Natural killer cell (primary cell): Measurements from ENCODE around the gene KLC3. TPM values are rescaled to one million over a fixed set of nuclear protein-coding genes. Genes with fewer than 3 reads are reported as not detected.

Source experiments
- ATAC-seq, 3 donors: fragments of 150-1000 bp in 2 of 3; fragments of 200-7000 bp in 1 of 3; cut with Tn5 transposase; 1 replicate in 1 of 3; 2 replicates in 2 of 3; pipeline ENCODE4 v1.10.0; 2021; ENCODE audit warnings: mild to moderate bottlenecking in 2 of 3, moderate library complexity in 2 of 3
- DNase-seq, 2 donors: peaks; one replicate each; pipeline versions ENCODE4 v3.0.0 to v3.0.0-alpha.2; 2013 to 2021; ENCODE audit warnings: mixed read lengths in 1 of 2
- H3K27ac ChIP-seq: one replicate; pipeline ENCODE4 v1.5.1; 2013; ENCODE audit warnings: mild to moderate bottlenecking, low read length
- H3K27me3 ChIP-seq: one replicate; pipeline ENCODE4 v1.6.1; 2013; ENCODE audit warnings: low read length; ENCODE audit not compliant: control insufficient read depth, insufficient read depth
- H3K36me3 ChIP-seq: one replicate; pipeline ENCODE4 v1.6.1; 2013; ENCODE audit warnings: low read length; ENCODE audit not compliant: control insufficient read depth, insufficient read depth
- H3K4me1 ChIP-seq: one replicate; pipeline ENCODE4 v1.6.1; 2013; ENCODE audit warnings: low read length; ENCODE audit not compliant: control insufficient read depth, insufficient read depth
- H3K4me3 ChIP-seq: one replicate; pipeline ENCODE4 v1.5.1; 2013; ENCODE audit warnings: low read length
- H3K9me3 ChIP-seq: one replicate; pipeline ENCODE4 v1.6.1; 2013; ENCODE audit warnings: low read length; ENCODE audit not compliant: control insufficient read depth, insufficient read depth
- H3K27ac Mint-ChIP-seq, 2 donors: one replicate each; pipeline ENCODE4 v1.8.0; 2022; ENCODE audit warnings: mild to moderate bottlenecking in 2 of 2, mixed read lengths in 2 of 2, moderate library complexity in 1 of 2
- H3K27me3 Mint-ChIP-seq, 2 donors: one replicate each; pipeline ENCODE4 v1.8.0; 2022; ENCODE audit warnings: low read depth in 2 of 2, mixed read lengths in 2 of 2
- H3K36me3 Mint-ChIP-seq: one replicate; pipeline ENCODE4 v1.8.0; 2022; ENCODE audit warnings: mixed read lengths
- H3K4me1 Mint-ChIP-seq, 2 donors: one replicate each; pipeline ENCODE4 v1.8.0; 2022; ENCODE audit warnings: mixed read lengths in 2 of 2
- H3K4me3 Mint-ChIP-seq: one replicate; pipeline ENCODE4 v1.8.0; 2022; ENCODE audit warnings: mild to moderate bottlenecking, moderate library complexity, mixed read lengths
- H3K9me3 Mint-ChIP-seq, 2 donors: one replicate each; pipeline ENCODE4 v1.8.0; 2022; ENCODE audit warnings: mixed read lengths in 2 of 2
- CTCF ChIP-seq: fragments of 200-600 bp; IDR thresholded peaks from one replicate; pipeline ENCODE4 v1.8.0; 2022; ENCODE audit warnings: antibody characterized with exemption
- WGBS: methylation state at CpG from one replicate; pipeline ENCODE4 v1.1.7; 2013; ENCODE audit warnings: missing lambda C conversion rate; ENCODE audit not compliant: insufficient coverage; 5-methylcytosine and 5-hydroxymethylcytosine counted together
- intact Hi-C: fragments of 100-400 bp; cut with micrococcal nuclease; formaldehyde crosslinking; loops from one replicate; pipeline ENCODE4 v1.14.2; 2022
- total RNA-seq, 4 donors: library from RNA; stranded (reverse); fragments of 120-200 nt in 1 of 4; gene quantifications; one replicate each; pipeline versions ENCODE4 v1.2.3 to v1.2.4, GENCODE V29; 2013 to 2022

Gene KLC3
- total RNA-seq, 3 donors from 2014 or later (not counting 1 experiment from before 2014, with no cell fraction given) = not detected

- TF ChIP-seq CTCF = no peak
- DNase-seq (no peak), ATAC-seq (no peak)
- Mint-ChIP-seq H3K36me3 (peaks cover 11% of the 10 kb centered on the region), H3K4me3 (no peak overlapping the region), H3K9me3 (no peaks in the 10 kb centered on the region), H3K4me1 (no peaks in the 10 kb centered on the region), H3K27ac (no peak overlapping the region), H3K27me3 (no peaks in the 10 kb centered on the region)
- intact Hi-C loops = no loop called here
- H3K4me1 ChIP-seq = no peaks in the 10 kb centered on the region
- no peaks in the 10 kb centered on the region for H3K9me3 ChIP-seq
- H3K4me3 ChIP-seq = no peak overlapping the region
- no peaks in the 10 kb centered on the region for H3K27me3 ChIP-seq
- 98% methylated on average over 12 of the region's 12 CpGs for WGBS
- no peak overlapping the region for H3K27ac ChIP-seq
- peaks cover 21% of the 10 kb centered on the region for H3K36me3 ChIP-seq
These were observed 46.1 kb upstream of the KLC3 start for GRCh38 chr19:45294291-45295029.

GRCh38 chr19:45295873-45296272, 44.7 kb upstream of the KLC3 start:
- peaks cover 11% of the 10 kb centered on the region for H3K36me3 Mint-ChIP-seq
- Histone ChIP-seq H3K27ac (no peak overlapping the region), H3K9me3 (no peaks in the 10 kb centered on the region), H3K27me3 (no peaks in the 10 kb centered on the region), H3K4me1 (no peaks in the 10 kb centered on the region), H3K36me3 (peaks cover 13% of the 10 kb centered on the region), H3K4me3 (no peak overlapping the region)
- TF ChIP-seq CTCF = no peak
- no peak overlapping the region for H3K4me3 Mint-ChIP-seq
- no peaks in the 10 kb centered on the region for H3K9me3 Mint-ChIP-seq
- DNase-seq = no peak
- no peak overlapping the region for H3K27ac Mint-ChIP-seq
- no peaks in the 10 kb centered on the region for H3K4me1 Mint-ChIP-seq
- no peaks in the 10 kb centered on the region for H3K27me3 Mint-ChIP-seq
- intact Hi-C loops = no loop called here
- no peak for ATAC-seq

- no peak for TF ChIP-seq CTCF
- no peak overlapping the region for H3K4me3 Mint-ChIP-seq
- H3K4me1 ChIP-seq = no peaks in the 10 kb centered on the region
- H3K27me3 ChIP-seq = no peaks in the 10 kb centered on the region
- no peak overlapping the region for H3K4me3 ChIP-seq
- H3K4me1 Mint-ChIP-seq = no peaks in the 10 kb centered on the region
- H3K27me3 Mint-ChIP-seq = no peaks in the 10 kb centered on the region
- no peak overlapping the region for H3K27ac ChIP-seq
- no peaks in the 10 kb centered on the region for H3K9me3 ChIP-seq
- no peak overlapping the region for H3K27ac Mint-ChIP-seq
- ATAC-seq (peak in 1 of 3 donors; percentile 25), DNase-seq (no peak)
- H3K36me3 ChIP-seq = peaks cover 12% of the 10 kb centered on the region
- intact Hi-C loops = no loop called here
- H3K36me3 Mint-ChIP-seq = peaks cover 11% of the 10 kb centered on the region
- H3K9me3 Mint-ChIP-seq = no peaks in the 10 kb centered on the region
- WGBS = 98% methylated on average over 4 of the region's 4 CpGs
These were observed 44.2 kb upstream of the KLC3 start for GRCh38 chr19:45296355-45296754.

- Histone ChIP-seq H3K36me3 (peaks cover 9% of the 10 kb centered on the region), H3K27me3 (no peaks in the 10 kb centered on the region), H3K27ac (no peak overlapping the region), H3K4me3 (no peak overlapping the region), H3K9me3 (no peaks in the 10 kb centered on the region), H3K4me1 (no peaks in the 10 kb centered on the region)
- Mint-ChIP-seq H3K9me3 (no peaks in the 10 kb centered on the region), H3K36me3 (peaks cover 1% of the 10 kb centered on the region), H3K27ac (no peak overlapping the region), H3K4me1 (no peaks in the 10 kb centered on the region), H3K27me3 (no peaks in the 10 kb centered on the region), H3K4me3 (no peak overlapping the region)
- intact Hi-C loops = no loop called here
- WGBS = 99% methylated on average over 13 of the region's 18 CpGs
- ATAC-seq = no peak
- no peak for DNase-seq
- no peak for TF ChIP-seq CTCF
These were observed 42.9 kb upstream of the KLC3 start for GRCh38 chr19:45297674-45298073.
